ENCODE results near the gene NPIPA5. TPM values are rescaled to one million over a fixed set of nuclear protein-coding genes. Genes with fewer than 3 reads are reported as not detected.

The NPIPA5 gene
- total and polyA plus RNA-seq, 2 of the 13 experiments (the other 11 are each of a cell fraction or from before 2014, with no cell fraction given): 9.7 to 21.5 TPM

DNA sequence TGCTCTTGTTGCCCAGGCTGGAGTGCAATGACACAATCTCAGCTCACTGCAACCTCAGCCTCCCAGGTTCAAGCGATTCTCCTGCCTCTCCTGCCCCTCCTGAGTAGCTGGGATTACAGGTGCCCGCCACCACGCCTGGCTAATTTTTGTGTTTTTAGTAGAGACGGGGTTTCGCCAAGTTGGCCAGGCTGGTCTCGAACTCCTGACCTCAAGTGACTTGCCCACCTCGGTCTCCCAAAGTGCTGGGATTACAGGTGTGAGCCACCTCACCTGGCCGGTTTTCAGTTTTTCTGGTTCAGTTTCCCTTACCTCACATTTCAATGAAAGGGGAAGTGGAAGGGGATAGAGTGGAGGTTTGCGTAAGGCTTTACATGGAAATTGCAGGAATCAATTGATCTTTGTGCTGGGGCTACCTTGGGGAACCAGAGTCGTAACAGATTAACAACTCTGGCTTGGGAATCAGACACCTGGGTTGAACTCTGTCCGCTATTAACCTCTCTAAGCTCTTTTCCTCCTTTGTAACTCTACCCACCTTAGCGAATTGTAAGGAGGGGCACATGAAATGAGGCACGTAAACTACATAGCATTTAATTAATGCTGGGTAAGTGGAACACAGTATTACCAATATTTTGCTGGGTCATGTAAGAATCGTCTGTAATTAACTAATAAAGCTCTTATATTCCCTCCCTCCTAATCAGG lies 20.7 kb upstream of the NPIPA5 start (continued):
- no peak for TF ChIP-seq ZNF282 (IDR thresholded peaks at IDR 0.05; ENCODE audit: partially characterized antibody)
- no peak; the same call in 1 of the 2 replicates for TF ChIP-seq ZNF724P (CRISPR knock-in tag; IDR thresholded peaks at IDR 0.05; ENCODE audit: borderline replicate concordance)
- TF ChIP-seq MIER3 (CRISPR knock-in tag; IDR thresholded peaks at IDR 0.05; ENCODE audit: borderline replicate concordance): peak; percentile 93
- TF ChIP-seq SSRP1 (CRISPR knock-in tag; IDR thresholded peaks at IDR 0.05): no peak
- no peak; the same call in 1 of the 2 replicates for TF ChIP-seq RBFOX2 (IDR thresholded peaks at IDR 0.05; ENCODE audit: low read depth, low read length)
- TF ChIP-seq ZFX (CRISPR knock-in tag; IDR thresholded peaks at IDR 0.05; ENCODE audit: low read depth): peak; percentile 37; the same call in 1 of the 2 replicates
- TF ChIP-seq FOXM1 (CRISPR knock-in tag; IDR thresholded peaks at IDR 0.05): no peak
- TF ChIP-seq ZNF235 (CRISPR knock-in tag; IDR thresholded peaks at IDR 0.05; ENCODE audit: borderline replicate concordance): no peak; the same call in 1 of the 2 replicates
- peak; percentile 71; the same call in 1 of the 2 replicates for TF ChIP-seq KMT2A (CRISPR knock-in tag; IDR thresholded peaks at IDR 0.05)
- 0 out of 2 replicates have a peak, but pooled peaks have one; percentile 22 for TF ChIP-seq ZNF564 (CRISPR knock-in tag; IDR thresholded peaks at IDR 0.05)
- peak; percentile 80; the same call in 1 of the 2 replicates for TF ChIP-seq SP140L (CRISPR knock-in tag; IDR thresholded peaks at IDR 0.05; ENCODE audit: borderline replicate concordance)
- TF ChIP-seq ATF7 (IDR thresholded peaks at IDR 0.05): peak; percentile 17; the same call in 1 of the 2 replicates
- no peak for TF ChIP-seq ATF7 (CRISPR knock-in tag; IDR thresholded peaks at IDR 0.05)
- no peak for TF ChIP-seq ZNF253 (CRISPR knock-in tag; IDR thresholded peaks at IDR 0.05; ENCODE audit: borderline replicate concordance)
- TF ChIP-seq, protein P1, sequence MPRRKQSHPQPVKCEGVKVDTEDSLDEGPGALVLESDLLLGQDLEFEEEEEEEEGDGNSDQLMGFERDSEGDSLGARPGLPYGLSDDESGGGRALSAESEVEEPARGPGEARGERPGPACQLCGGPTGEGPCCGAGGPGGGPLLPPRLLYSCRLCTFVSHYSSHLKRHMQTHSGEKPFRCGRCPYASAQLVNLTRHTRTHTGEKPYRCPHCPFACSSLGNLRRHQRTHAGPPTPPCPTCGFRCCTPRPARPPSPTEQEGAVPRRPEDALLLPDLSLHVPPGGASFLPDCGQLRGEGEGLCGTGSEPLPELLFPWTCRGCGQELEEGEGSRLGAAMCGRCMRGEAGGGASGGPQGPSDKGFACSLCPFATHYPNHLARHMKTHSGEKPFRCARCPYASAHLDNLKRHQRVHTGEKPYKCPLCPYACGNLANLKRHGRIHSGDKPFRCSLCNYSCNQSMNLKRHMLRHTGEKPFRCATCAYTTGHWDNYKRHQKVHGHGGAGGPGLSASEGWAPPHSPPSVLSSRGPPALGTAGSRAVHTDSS (CRISPR knock-in tag; conservative IDR thresholded peaks at IDR 0.05): no peak
- peak; percentile 96 for TF ChIP-seq ADNP (CRISPR knock-in tag; IDR thresholded peaks at IDR 0.05)
- no peak; the same call in 1 of the 2 replicates for TF ChIP-seq FLYWCH1 (CRISPR knock-in tag; IDR thresholded peaks at IDR 0.05)
- TF ChIP-seq, protein P2, sequence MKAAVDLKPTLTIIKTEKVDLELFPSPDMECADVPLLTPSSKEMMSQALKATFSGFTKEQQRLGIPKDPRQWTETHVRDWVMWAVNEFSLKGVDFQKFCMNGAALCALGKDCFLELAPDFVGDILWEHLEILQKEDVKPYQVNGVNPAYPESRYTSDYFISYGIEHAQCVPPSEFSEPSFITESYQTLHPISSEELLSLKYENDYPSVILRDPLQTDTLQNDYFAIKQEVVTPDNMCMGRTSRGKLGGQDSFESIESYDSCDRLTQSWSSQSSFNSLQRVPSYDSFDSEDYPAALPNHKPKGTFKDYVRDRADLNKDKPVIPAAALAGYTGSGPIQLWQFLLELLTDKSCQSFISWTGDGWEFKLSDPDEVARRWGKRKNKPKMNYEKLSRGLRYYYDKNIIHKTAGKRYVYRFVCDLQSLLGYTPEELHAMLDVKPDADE (CRISPR knock-in tag; IDR thresholded peaks at IDR 0.05): no peak
- TF ChIP-seq, protein P3, sequence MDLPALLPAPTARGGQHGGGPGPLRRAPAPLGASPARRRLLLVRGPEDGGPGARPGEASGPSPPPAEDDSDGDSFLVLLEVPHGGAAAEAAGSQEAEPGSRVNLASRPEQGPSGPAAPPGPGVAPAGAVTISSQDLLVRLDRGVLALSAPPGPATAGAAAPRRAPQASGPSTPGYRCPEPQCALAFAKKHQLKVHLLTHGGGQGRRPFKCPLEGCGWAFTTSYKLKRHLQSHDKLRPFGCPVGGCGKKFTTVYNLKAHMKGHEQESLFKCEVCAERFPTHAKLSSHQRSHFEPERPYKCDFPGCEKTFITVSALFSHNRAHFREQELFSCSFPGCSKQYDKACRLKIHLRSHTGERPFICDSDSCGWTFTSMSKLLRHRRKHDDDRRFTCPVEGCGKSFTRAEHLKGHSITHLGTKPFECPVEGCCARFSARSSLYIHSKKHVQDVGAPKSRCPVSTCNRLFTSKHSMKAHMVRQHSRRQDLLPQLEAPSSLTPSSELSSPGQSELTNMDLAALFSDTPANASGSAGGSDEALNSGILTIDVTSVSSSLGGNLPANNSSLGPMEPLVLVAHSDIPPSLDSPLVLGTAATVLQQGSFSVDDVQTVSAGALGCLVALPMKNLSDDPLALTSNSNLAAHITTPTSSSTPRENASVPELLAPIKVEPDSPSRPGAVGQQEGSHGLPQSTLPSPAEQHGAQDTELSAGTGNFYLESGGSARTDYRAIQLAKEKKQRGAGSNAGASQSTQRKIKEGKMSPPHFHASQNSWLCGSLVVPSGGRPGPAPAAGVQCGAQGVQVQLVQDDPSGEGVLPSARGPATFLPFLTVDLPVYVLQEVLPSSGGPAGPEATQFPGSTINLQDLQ (CRISPR knock-in tag; IDR thresholded peaks at IDR 0.05): no peak
- no peak for TF ChIP-seq KLF12 (CRISPR knock-in tag; IDR thresholded peaks at IDR 0.05; ENCODE audit: borderline replicate concordance)
- peak; percentile 30; the same call in 1 of the 2 replicates for TF ChIP-seq KDM5A (IDR thresholded peaks at IDR 0.05; ENCODE audit: borderline replicate concordance, low read length)
- TF ChIP-seq, protein P4, sequence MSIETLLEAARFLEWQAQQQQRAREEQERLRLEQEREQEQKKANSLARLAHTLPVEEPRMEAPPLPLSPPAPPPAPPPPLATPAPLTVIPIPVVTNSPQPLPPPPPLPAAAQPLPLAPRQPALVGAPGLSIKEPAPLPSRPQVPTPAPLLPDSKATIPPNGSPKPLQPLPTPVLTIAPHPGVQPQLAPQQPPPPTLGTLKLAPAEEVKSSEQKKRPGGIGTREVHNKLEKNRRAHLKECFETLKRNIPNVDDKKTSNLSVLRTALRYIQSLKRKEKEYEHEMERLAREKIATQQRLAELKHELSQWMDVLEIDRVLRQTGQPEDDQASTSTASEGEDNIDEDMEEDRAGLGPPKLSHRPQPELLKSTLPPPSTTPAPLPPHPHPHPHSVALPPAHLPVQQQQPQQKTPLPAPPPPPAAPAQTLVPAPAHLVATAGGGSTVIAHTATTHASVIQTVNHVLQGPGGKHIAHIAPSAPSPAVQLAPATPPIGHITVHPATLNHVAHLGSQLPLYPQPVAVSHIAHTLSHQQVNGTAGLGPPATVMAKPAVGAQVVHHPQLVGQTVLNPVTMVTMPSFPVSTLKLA (IDR thresholded peaks at IDR 0.05): no peak
- TF ChIP-seq MEF2D (CRISPR knock-in tag; IDR thresholded peaks at IDR 0.05): peak; percentile 84
- TF ChIP-seq ZNF251 (CRISPR knock-in tag; IDR thresholded peaks at IDR 0.05): no peak

Data from HepG2 (cell line).